Transverse colon (tissue), 4 donors: ENCODE data around the gene RAPGEF1. TPM values are rescaled to one million over a fixed set of nuclear protein-coding genes. Genes with fewer than 3 reads are reported as not detected.
"Not testable (repeated sequence)": the region's sequence is repeated elsewhere in the genome, so short reads cannot be mapped to it uniquely, and the experiment has no call there.

ENCODE experiments used
- DNase-seq: peaks from one replicate; pipeline ENCODE4 v3.0.0-alpha.2; 2019
- H3K27ac ChIP-seq, 4 donors: fragments of 200-600 bp; sonication (generic); 2 replicates each; pipeline ENCODE4 v1.5.1; 2016 to 2018; ENCODE audit warnings: inconsistent platforms in 4 of 4
- H3K27me3 ChIP-seq: fragments of 200-600 bp; sonication (generic); 2 replicates; pipeline ENCODE4 v1.5.1; 2017; ENCODE audit warnings: inconsistent platforms
- H3K36me3 ChIP-seq, 4 donors: fragments of 200-600 bp; sonication (generic); 2 replicates each; pipeline ENCODE4 v1.5.1; 2017 to 2019; ENCODE audit warnings: inconsistent platforms in 4 of 4
- H3K4me1 ChIP-seq, 4 donors: fragments of 200-600 bp; sonication (generic); 2 replicates each; pipeline ENCODE4 v1.5.1; 2017 to 2020; ENCODE audit warnings: inconsistent platforms in 4 of 4
- H3K4me3 ChIP-seq, 4 donors: fragments of 200-600 bp; sonication (generic); 1 replicate in 1 of 4; 2 replicates in 3 of 4; pipeline versions ENCODE4 v1.5.1 to v1.6.1; 2017 to 2019; ENCODE audit warnings: inconsistent platforms in 4 of 4
- H3K9me3 ChIP-seq, 2 donors: fragments of 200-600 bp; sonication (generic); 2 replicates each; pipeline ENCODE4 v1.5.1; 2017 to 2019; ENCODE audit warnings: inconsistent platforms in 2 of 2
- CTCF ChIP-seq, 5 experiments: fragments of 200-600 bp in 3 of 5; fragments of 450-650 bp in 2 of 5; sonication (generic) in 3 of 5; IDR thresholded peaks; 1 replicate in 2 of 5; 2 replicates in 3 of 5; pipeline ENCODE4 v1.5.1; 2016 to 2017; ENCODE audit warnings: antibody characterized with exemption in 5 of 5, inconsistent platforms in 3 of 5, mild to moderate bottlenecking in 2 of 5, moderate library complexity in 1 of 5
- EP300 ChIP-seq: sonication (generic); formaldehyde crosslinking; IDR thresholded peaks from one replicate; pipeline ENCODE4 v1.6.1; 2017; ENCODE audit warnings: antibody characterized with exemption, low read depth
- POLR2A ChIP-seq: fragments of 450-650 bp; IDR thresholded peaks from one replicate; pipeline ENCODE4 v1.6.1; 2016; ENCODE audit warnings: antibody characterized with exemption, mild to moderate bottlenecking, moderate library complexity
- POLR2AphosphoS5 ChIP-seq, 3 donors: sonication (generic); formaldehyde crosslinking; IDR thresholded peaks; one replicate each; pipeline ENCODE4 v1.6.1; 2016; ENCODE audit warnings: antibody characterized with exemption in 3 of 3
- WGBS, 2 donors: methylation state at CpG; one replicate each; pipeline ENCODE4 v1.1.5; 2018; ENCODE audit warnings: low coverage in 1 of 2; 5-methylcytosine and 5-hydroxymethylcytosine counted together
- in situ Hi-C, 4 donors: fragments of 200-750 bp; cut with MboI; loops; one replicate each; pipeline versions ENCODE4 v1.15.0 to v1.15.1; 2017; ENCODE audit warnings: low sequenced_read_pairs in 3 of 4, low pct_ligation_motif_present in 1 of 4, low pct_unique_long_range_greater_than_20kb in 1 of 4
- intact Hi-C: fragments of 100-400 bp; cut with DNase I; formaldehyde crosslinking; loops from one replicate; pipeline ENCODE4 v1.15.1; 2023; ENCODE audit warnings: low total_unique reads
- total RNA-seq, 4 donors: library from RNA; depleted of rRNA; stranded (reverse); fragments of >200 nt; gene quantifications; one replicate each; pipeline ENCODE4 v1.1.0, GENCODE V29; 2016

The RAPGEF1 gene
- total RNA-seq, 4 donors from 2014 or later: 49.8 to 86.0 (median 55.1) TPM

DNA sequence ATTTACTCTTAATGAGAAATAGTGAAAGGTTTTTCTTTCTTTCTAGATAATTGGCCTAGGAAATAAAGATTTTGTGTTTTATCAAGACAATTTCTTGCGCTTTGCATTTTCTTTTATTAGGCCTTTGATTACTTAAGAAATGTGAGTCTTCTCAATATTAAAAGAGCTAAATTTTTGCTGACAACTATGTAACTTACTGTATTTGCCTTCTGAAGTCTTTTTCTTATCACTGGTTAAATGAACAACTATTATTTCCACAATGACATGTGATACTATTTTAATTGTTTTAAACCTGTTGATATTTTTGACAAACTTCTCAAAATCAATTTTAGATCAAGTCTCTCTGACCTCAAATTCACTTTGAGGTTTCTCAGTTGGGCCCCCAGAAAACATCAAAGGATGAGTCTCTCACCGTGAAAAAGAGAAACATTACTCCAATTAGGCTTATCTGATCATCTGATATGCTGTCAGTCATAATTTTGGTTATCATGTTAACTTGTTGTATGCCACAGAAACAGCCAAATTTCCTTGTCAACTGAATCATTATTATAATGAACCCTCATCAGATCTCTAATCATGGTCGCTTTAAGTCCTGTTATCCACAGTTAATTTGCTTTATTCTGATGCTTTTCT is 48.8 kb downstream of the RAPGEF1 start:
- H3K36me3 ChIP-seq: no peaks in the 10 kb centered on the region
- DNase-seq: no peak
- no peaks in the 10 kb centered on the region for H3K27me3 ChIP-seq
- no peak overlapping the region for H3K27ac ChIP-seq
- TF ChIP-seq POLR2A: no peak
- TF ChIP-seq EP300: no peak
- no peak for TF ChIP-seq POLR2AphosphoS5 (IDR thresholded peaks at IDR 0.05)
- TF ChIP-seq CTCF (IDR thresholded peaks at IDR 0.05): no peak
- in situ Hi-C loops (no loop called here), intact Hi-C loops (no loop called here)
- no peaks in the 10 kb centered on the region for H3K9me3 ChIP-seq
- WGBS, 2 donors: 77 to 86% methylated on average over 3 of the region's 3 CpGs
- H3K4me3 ChIP-seq: no peak overlapping the region
- H3K4me1 ChIP-seq: peaks cover 0 to 9% (median 7%) of the 10 kb centered on the region in 4 donors

- in situ Hi-C loops: no loop called here
- DNase-seq: no peak
- H3K4me3 ChIP-seq: no peak overlapping the region
- intact Hi-C loops: no loop called here
- no peaks in the 10 kb centered on the region for H3K9me3 ChIP-seq
- peaks cover 0 to 9% (median 7%) of the 10 kb centered on the region in 4 donors for H3K4me1 ChIP-seq
- H3K27ac ChIP-seq: no peak overlapping the region
- TF ChIP-seq CTCF (IDR thresholded peaks at IDR 0.05) (no peak), EP300 (no peak), POLR2AphosphoS5 (IDR thresholded peaks at IDR 0.05) (no peak), POLR2A (no peak)
- 46 to 82% methylated on average over 3 of the region's 3 CpGs for WGBS, 2 donors
- H3K36me3 ChIP-seq: no peaks in the 10 kb centered on the region
- no peaks in the 10 kb centered on the region for H3K27me3 ChIP-seq
Observed at GRCh38 chr9:131690462-131690861, 49.4 kb downstream of the RAPGEF1 start.

DNA sequence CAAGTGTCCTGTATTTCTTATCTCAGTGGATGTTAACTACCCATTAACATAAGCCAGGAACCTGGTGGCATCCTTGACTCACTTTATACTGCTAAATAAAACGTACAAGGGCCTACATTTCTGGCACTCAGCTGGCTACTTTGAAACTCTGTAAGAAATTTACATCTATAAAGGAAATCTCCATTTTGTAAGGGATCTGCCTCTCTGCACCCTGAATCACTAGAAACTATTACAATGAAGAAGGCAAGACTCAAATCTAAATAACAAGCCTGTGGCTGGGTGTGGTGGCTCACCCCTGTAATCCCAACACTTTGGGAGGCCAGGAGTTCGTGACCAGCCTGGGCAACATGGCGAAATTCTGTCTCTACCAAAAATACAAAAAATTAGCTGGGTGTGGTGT is 51.5 kb downstream of the RAPGEF1 start:
- no peaks in the 10 kb centered on the region for H3K36me3 ChIP-seq
- TF ChIP-seq CTCF (IDR thresholded peaks at IDR 0.05): no peak
- no peak for TF ChIP-seq EP300
- 84 to 100% methylated on average over 2 to 3 of the region's 3 CpGs for WGBS, 2 donors
- intact Hi-C loops: no loop called here
- in situ Hi-C loops: no loop called here
- H3K9me3 ChIP-seq: no peaks in the 10 kb centered on the region
- no peaks in the 10 kb centered on the region for H3K27me3 ChIP-seq
- no peak overlapping the region for H3K4me3 ChIP-seq
- no peak overlapping the region for H3K27ac ChIP-seq
- H3K4me1 ChIP-seq: peaks cover 0 to 9% (median 7%) of the 10 kb centered on the region in 4 donors
- DNase-seq: no peak

- intact Hi-C loops (no loop called here), in situ Hi-C loops (no loop called here)
- H3K9me3 ChIP-seq: no peaks in the 10 kb centered on the region
- TF ChIP-seq EP300 (no peak), POLR2A (no peak), POLR2AphosphoS5 (IDR thresholded peaks at IDR 0.05) (no peak)
- no peak overlapping the region for H3K27ac ChIP-seq
- DNase-seq: no peak
- no peaks in the 10 kb centered on the region for H3K36me3 ChIP-seq
- no peaks in the 10 kb centered on the region for H3K27me3 ChIP-seq
- WGBS, 2 donors: 91 to 92% methylated on average over 7 to 15 of the region's 15 CpGs
- H3K4me3 ChIP-seq: no peak overlapping the region
- H3K4me1 ChIP-seq: no peaks in the 10 kb centered on the region
Observed at GRCh38 chr9:131685753-131686706, 53.8 kb downstream of the RAPGEF1 start.

DNA sequence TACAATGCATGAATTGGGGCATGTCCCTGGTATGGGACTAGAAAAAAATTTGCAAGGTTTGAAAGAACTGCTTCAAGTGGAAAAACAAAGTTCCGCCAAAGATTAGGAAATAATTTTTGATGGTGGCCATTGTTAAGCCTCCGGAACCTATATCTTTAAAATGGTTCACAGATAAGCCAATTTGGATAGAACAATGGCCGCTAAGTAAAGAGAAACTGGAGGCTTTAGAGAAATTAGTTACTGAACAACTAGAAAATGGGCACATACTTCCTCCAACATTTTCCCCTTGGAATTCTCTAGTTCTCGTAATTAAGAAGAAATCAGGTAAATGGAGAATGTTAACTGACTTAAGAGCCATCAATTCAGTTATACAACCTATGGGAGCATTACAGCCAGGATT is 56.8 kb downstream of the RAPGEF1 start:
- in situ Hi-C loops, H3K9me3 ChIP-seq, H3K4me3 ChIP-seq, H3K27ac ChIP-seq, H3K36me3 ChIP-seq, DNase-seq, intact Hi-C loops, H3K27me3 ChIP-seq: not testable (repeated sequence)
- 71 to 84% methylated on average over 4 of the region's 4 CpGs for WGBS, 2 donors
- peaks cover 10 to 17% (median 13%) of the 10 kb centered on the region in 4 donors for H3K4me1 ChIP-seq
